ENCODE results near the gene RPS26.
"Not testable (repeated sequence)": the region's sequence is repeated elsewhere in the genome, so short reads cannot be mapped to it uniquely, and the experiment has no call there.

RPS26 gene

DNA sequence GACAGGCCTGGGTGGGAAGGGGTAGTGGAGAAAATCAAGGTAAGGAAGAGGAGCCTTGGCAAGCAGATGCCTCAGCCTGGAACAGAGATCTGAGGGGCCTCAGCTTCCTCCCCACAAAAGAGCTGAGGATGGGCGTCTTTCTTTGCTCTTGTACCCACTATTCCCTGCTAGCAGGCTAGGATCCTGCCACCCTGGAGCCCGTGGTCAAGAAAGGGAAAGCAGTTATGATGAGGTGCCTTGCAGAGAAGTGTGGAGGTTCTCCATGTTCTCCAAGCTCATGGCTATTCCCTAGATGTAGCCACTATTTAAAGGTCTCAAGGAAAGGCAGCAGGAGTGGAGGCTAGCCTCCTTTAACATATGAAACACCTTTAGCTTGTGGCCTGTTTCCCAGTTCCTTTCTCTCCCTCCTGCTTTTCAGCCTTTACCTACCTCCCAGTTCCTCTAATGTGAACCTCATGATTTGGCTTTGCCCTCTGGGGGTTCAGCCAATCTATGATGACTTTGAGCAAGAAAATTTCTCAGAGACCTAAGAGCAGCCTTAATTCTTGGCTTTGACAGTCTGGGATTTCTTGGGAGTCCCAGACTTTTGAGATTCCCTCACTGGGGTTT lies 19.7 kb upstream of the RPS26 start:
- DNase-seq (ENCODE audit: low spot score): no peak

DNA sequence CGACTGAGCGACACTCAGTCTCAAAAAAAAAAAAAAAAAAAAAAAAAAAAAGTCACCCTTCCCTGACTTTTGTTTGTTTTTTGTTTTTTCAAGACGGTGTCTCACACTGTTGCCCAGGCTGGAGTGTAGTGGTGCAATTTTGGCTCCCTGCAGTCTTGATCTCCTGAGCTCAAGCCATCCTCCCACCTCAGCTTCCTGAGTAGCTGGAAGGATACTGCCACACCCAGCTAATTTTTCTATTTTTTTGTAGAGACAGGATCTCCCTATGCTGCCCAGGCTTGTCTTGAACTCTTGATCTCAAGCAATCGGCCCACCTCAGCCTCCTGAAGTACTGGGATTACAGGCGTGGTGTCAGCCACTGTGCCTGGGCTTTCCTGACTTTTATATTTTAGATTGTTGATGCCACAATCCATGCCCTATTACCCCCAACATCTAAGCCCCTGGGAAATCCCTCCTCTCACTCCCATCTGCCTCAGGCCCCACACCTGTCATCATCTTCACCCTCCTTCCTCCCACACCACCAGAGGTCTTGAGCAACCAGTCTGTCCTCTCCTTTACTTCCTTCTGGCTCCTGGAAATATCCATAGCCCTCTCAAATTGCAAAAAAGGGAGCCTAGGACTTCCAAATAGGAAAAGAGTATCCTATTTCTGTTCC lies 13.1 kb upstream of the RPS26 start:
- no peak for DNase-seq (ENCODE audit: low spot score)

DNA sequence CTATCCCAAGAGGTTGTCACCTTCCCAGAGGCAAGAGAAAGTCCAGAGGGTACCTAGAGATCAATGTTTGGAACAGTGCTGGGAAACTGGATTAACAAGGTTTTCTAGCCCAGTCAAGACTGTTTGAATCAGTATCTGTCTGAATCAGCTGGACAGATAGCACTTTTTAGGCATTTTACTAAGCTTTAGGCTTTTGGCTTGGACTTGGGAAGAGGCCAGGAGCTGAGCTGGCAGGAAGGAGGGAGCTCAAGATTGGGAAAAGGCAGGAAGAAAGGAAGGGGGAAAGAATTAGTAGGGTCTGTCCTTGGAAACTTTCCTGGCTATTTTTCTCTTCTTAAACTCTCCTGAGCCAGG lies 12.6 kb upstream of the RPS26 start:
- DNase-seq (ENCODE audit: low spot score): no peak

DNA sequence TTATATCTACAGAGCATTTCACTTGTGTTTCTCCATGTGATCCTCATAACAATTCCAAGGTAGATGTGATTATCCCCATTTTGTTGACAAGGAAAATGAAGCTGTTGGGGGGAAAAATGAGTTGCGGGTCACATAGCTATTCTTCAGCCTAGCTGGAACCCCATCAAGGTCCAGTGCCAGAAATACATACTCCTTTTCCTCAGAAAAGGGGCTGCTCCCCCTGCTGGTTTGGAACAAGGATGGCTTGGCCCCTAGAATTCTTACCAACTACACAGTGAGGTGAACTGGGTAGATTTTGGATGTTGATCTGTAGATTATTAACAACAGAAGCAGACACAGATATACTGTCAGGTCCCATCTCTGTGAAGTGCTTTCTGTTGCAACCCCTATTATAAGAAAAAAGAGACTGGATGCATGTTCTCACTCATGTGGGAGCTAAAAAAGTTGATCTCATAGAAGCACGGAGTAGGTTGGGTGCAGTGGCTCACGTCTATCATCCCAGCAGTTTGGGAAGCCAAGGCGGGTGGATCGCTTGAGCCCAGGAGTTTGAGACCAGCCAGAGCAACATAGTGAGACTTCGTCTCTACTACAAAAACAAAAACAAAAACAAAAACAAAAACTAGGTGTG lies 11.9 kb upstream of the RPS26 start:
- peak; percentile 39 for DNase-seq (ENCODE audit: low spot score)

DNA sequence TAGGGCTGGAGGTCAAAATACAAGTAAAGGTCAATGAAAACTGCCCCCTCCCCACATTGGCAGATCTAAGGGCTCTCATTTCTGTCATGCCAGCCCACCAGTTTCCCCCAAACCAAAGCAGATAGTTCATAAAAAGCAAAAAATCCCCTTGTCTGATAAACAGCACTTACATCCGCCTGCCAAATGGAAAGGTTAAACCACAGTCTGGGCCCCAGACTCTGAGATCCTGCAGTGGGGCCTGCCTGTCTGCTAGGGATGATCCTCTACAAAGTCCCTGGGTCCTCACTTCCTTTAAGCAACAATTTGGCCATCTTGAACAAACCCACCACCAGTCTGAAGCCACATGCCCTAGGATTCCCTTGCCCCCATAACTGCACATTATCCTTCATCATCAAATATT lies 9.7 kb upstream of the RPS26 start:
- no peak for DNase-seq (ENCODE audit: low spot score)

DNA sequence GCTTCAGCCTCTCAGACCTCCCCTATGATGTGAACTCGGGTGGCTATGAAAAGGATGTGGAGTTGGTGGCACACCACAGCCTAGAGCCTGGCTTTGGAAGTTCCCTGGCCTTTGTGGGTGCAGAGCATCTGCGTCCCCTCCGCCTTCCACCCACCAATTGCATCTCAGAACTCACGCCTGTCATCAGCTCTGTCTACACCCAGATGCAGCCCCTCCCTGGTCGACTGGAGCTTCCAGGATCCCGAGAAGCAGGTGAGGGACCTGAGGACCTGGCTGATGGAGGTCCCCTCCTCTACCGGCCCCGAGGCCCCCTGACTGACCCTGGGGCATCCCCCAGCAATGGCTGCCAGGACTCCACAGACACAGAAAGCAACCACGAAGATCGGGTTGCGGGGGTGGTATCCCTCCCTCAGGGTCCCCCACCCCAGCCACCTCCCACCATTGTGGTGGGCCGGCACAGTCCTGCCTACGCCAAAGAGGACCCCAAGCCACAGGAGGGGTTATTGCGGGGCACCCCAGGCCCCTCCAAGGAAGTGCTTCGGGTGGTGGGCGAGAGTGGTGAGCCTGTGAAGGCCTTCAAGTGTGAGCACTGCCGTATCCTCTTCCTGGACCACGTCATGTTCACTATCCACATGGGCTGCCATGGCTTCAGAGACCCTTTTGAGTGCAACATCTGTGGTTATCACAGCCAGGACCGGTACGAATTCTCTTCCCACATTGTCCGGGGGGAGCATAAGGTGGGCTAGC lies 7.0 kb upstream of the RPS26 start:
- no peak for DNase-seq (ENCODE audit: low spot score)

DNA sequence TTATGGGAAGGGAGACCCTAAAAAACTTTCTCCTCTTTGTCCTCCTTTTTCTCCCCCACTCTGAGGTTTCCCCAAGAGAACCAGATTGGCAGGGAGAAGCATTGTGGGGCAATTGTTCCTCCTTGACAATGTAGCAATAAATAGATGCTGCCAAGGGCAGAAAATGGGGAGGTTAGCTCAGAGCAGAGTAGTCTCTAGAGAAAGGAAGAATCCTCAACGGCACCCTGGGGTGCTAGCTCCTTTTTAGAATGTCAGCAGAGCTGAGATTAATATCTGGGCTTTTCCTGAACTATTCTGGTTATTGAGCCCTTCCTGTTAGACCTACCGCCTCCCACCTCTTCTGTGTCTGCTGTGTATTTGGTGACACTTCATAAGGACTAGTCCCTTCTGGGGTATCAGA lies 4.6 kb upstream of the RPS26 start:
- DNase-seq (ENCODE audit: low spot score): no peak

DNA sequence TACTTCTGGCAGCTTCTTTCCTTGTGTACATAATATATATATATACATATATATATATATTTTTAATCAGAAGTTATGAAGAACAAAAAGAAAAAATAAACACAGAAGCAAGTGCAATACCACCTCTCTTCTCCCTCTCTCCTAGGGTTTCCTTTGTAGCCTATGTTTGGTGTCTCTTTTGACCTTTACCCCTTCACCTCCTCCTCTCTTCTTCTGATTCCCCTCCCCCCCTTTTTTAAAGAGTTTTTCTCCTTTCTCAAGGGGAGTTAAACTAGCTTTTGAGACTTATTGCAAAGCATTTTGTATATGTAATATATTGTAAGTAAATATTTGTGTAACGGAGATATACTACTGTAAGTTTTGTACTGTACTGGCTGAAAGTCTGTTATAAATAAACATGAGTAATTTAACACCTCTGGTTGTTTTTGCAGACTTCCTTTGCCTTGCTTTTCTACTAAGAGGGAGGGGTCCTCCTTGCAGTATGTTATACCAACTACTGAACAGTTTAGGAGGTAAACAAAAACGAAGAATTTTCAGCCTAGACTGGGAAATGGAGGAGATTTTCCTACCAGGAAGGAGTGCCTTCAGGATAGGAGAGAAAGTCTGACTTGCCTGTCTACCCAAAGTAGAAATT lies 3.6 kb upstream of the RPS26 start:
- DNase-seq (ENCODE audit: low spot score): no peak

DNA sequence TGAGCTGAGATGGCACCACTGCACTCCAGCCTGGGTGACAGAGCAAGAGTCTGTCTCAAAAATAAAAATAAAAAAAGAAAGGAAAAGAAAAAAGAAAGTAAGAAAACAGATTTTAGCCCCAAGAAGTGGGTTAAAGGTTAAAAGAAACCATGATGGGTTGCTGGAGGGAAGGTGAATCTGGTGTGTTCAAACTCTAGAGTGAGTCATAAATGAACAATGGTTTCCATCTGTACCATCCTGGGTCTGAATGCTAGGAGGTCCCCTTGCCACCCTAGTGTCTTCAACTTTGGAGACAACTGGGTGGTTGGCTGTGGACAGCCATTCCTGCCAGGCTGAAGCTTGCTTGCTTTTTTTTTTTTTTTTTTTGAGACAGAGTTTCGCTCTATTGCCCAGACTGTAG lies 1.6 kb upstream of the RPS26 start:
- DNase-seq (ENCODE audit: low spot score): no peak

DNA sequence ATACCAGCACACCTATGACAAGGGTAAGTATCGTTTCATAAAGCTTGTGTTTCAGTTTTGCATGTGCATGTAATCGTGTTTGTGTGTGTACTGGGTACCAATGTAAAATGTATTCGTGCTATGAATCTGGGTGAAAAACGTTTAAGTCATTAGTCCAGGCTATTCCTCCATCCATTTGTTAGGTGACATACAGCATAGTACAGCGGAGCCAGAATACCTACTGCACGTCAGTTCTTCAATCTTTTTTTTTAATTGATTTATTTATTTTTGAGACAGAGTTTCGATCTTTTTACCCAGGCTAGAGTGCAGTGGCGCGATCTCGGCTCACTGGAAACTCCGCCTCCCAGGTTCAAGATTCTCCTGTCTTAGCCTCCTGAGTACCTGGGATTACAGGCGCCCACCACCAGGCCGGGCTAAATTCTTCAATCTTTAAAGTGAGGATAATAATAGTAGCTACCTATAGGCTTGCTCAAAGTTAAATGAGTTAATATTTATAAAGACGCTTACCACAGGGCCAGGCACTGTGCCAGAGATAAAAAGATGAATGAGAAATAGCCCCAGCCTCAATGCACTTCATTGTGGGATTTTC lies 661 bp upstream of the RPS26 start:
- no peak for DNase-seq (ENCODE audit: low spot score)

DNA sequence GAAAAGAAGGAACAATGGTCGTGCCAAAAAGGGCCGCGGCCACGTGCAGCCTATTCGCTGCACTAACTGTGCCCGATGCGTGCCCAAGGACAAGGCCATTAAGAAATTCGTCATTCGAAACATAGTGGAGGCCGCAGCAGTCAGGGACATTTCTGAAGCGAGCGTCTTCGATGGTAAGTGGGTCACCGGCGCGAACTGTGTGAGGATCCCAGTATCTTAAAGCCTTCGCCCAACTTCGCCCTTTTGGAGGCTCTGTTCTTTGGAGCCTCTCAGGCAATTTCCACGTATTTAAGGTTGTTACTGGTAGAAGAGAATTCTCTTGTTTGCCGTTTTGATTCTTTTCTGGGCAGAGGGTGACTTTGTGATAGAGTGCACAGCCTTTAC lies 704 bp downstream of the RPS26 start:
- not testable (repeated sequence) for DNase-seq (ENCODE audit: low spot score)

DNA sequence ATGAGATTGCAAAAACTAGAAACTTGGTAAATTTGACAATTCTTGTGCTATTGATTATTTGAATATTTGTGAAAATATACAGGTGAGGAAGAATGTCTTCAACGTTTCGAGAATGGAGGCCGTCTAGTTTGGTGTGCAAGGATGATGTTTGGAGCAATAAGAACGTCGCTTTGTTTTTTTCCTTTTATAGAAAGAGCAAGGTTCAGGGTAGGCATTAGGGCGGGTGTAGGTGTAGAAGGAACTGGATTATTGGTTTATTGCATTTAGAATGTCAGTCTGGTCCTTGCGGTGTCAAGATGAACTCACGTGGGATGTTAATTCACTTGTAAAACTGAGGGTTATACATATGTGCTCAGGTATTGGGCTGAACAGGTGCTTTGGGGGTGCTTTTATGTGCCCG lies 1.1 kb downstream of the RPS26 start:
- DNase-seq (ENCODE audit: low spot score): no peak

DNA sequence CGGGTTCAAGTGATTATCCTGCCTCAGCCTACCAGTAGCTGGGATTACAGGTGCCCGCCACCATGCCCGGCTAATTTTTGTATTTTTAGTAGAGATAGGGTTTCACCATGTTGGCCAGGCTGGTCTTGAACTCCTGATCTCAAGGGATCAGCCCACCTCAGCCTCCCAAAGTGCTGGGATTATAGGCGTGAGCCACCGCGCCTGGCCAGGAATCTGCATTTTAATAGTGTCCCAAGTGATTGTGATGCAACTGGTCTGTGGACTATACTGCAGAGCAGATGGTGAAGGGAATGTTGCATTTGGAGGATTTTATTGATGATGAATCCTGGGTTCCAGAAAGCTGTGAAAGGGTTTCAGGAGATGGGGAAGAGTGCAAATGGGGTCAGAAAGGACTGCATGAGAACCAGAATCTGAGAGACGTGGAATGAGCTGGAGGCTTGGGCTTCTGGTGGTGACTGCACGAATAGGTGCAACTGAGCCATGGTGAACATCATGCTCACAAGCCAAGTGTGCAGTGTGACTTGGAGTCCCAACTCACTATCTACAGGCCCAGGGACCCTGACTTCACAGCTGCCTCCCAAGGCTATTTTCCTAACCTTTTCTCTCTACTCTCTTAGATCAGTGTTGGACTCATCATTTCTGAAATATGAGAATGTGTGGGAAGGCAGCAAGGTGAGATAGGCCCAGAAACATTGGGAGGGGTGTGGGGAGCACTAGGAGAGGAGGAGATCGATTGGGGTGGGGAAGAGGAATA lies 4.5 kb downstream of the RPS26 start:
- DNase-seq (ENCODE audit: low spot score): no peak

DNA sequence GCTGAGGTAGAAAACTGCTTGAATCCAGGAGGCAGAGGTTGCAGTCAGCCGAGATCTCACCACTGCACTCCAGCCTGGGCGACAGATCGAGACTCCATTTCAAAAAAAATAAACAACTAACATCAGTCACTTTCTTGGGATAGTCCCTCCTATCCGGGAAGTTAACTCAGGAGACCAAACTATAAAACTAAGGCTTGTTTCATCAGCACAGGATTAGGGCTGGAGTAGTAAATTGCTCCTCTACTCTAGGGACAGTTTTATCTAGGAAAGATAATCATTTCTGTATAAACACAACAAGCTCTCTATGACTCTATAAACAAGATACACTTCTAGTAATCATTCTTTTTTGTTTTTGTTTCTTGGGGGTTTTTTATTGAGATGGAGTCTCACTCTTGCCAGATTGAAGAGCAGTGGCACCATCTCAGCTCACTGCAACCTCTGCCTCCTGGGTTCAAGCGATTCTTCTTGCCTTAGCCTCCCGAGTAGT lies 11.7 kb downstream of the RPS26 start:
- DNase-seq (ENCODE audit: low spot score): no peak

DNA sequence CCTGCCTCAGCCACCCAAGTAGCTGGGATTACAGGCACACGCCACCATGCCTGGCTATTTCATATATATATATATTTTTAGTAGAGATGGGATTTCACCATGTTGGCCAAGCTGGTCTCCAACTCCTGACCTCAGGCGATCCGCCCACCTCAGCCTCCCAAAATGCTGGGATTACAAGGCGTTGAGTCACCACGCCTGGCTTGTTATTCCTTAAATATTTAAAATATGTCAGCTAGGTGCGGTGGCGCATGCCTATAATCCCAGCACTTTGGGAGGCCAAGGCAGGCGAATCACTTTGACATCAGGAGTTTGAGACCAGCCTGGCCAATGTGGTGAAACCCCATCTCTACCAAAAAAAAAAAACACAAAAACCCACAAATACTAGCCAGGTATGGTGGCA lies 18.2 kb downstream of the RPS26 start:
- not testable (repeated sequence) for DNase-seq (ENCODE audit: low spot score)

DNA sequence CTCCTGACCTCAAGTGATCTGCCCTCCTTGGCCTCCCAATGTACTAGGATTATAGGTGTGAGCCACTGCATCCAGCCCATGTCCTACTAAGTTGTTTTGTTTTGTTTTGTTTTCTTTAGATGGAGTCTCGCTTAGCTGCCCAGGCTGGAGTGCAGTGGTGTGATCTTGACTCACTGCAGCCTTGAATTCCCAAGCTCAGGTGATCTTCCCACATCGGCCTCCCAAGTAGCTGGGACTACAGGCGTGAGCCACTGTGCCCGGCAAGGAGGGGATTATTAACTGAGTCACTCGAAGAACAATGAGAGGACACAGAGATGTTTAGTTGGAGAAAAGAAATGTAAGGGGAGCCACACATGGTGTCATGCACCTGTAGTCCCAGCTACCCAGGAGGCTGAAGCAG lies 20.3 kb downstream of the RPS26 start:
- DNase-seq (ENCODE audit: low spot score): no peak

DNA sequence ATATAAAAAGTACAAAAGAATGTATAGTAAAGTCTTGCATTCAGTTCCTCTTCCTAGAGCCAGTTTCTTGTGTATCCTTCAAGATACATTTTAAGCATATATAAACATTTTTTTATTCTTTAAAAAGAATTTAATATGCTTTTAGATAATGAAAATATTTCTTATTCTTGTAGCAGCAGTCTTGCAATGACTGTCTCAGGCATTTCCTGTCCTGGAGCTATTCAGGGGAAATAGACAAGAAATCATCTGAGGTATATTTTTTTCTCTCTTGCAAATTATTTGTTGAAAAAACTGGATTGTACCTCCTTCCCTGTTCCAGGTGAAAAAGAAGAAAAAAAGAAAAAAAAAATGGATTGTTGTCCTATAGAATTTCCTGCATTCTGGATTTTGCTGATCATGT lies 21.3 kb downstream of the RPS26 start:
- DNase-seq (ENCODE audit: low spot score): no peak

DNA sequence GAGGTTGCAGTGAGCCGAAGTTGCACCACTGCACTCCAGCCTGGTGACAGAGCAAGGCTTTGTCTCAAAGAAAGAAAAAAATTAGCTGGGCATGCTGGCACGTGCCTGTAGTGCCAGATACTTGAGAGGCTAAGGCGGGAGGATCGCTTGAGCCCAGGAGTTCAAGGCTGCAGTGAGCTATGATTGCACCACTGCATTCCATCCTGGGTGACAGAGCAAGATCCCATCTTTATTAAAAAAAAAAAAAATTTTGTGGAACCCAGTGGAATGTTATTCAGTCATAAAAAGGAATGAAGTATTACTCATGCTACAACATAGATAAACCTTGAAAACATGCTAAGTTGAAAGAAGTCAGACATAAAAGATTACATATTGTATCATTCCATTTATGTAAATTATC lies 29.9 kb downstream of the RPS26 start:
- no peak for DNase-seq (ENCODE audit: low spot score)

DNA sequence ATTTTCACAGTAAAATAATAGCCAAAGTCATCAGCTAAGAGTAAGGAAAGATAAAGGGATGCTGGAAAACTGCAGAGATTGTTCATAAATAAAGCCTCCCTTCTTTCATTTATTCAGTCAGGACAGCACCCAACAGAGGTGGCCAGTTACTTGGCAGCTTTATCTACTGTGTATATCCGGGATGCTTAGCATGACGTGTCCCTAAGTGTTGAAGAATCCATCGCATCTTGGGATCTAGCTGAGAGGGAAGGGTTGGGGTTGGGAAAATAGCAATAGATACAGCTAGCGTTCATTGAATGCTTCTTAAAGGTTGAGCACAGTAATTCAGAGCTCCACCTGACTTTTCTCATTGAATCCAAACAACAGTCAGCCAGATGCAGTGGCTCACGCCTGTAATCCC lies 32.7 kb downstream of the RPS26 start:
- no peak for DNase-seq (ENCODE audit: low spot score)

DNA sequence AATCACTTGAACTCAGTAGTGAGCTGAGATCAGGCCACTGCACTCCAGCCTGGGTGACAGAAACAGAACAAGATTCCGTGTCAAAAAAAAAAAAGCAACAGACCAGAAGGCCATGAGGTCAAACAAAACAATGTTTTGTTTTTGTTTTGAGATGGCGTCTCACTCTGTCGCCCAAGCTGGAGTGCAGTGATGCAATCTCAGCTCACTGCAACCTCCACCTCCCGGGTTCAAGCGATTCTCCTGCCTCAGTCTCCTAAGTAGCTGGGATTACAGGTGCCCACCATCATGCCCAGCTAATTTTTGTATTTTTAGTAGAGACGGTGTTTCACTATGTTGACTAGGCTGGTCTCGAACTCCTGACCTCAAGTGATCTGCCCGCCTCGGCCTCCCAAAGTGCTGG lies 36.2 kb downstream of the RPS26 start:
- DNase-seq (ENCODE audit: low spot score): not testable (repeated sequence)

DNA sequence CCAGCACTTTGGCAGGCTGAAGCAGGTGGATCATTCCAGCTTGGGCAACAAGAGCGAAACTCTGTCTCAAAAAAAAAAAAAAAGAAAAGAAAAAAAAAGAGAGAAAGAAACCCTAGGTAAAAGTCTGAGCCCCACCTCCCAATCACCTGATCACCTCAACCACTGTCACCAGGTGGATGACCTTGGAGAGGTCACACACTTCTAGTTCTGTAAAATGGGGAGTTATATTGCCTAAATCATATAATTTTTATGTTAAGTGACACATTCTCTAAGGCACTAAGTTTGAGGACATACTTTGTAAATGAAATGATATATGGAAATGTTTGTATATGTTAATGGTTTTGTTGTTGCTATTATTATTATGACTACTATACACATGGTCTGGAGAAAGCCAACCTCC lies 36.7 kb downstream of the RPS26 start:
- DNase-seq (ENCODE audit: low spot score): no peak
